DMS 273 (cell line): ENCODE measurements around the gene OR4C46.
"Not testable (repeated sequence)": the region's sequence is repeated elsewhere in the genome, so short reads cannot be mapped to it uniquely, and the experiment has no call there.

Source experiments
- DNase-seq: peaks from one replicate; lab custom pipeline; 2025; ENCODE audit not compliant: unreplicated experiment; lab: John Stamatoyannopoulos, UW

Gene OR4C46

DNA sequence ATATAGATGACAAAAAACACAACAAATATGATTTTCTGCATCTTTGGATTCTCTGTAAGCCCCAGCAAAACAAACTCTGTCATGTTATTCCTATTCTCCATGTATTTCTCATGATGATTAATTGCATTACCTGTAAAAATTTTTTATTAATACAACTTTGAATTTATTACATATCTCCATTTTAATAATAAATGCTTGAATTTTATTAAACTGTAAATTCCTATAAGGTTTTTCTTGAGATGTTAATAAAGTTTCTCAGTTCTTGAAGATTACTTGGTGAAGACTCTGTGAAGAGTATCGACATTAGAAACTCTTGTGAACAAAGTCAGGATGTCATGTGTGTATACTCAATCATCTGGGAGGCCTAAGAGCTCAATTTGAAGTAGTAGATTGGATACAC, at the start of gene OR4C46:
OR4C46 (minus strand) TSS at position 101 of the 400 bp plus-strand sequence; CDS start at position 101, 0 bp downstream.
- no peak for DNase-seq

DNA sequence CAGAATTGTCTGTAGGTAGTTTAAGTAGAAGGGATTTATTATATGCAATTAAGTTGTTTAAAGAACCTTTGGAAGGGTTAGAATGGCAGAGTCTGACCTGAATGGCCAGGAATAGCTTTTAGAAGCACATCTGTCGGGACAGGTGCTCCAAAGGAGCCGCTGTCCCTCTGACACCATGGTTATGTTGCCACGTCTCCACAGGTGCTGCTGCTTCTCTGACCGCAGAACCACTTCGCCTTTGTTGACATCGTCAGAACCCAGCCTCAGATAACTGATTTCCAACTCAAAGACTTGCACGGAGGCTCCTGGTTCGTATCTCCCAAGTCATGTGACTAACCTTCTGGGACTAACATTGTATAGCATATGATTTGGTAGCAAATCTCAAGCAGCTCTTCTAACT, 41.8 kb upstream of the OR4C46 start:
- not testable (repeated sequence) for DNase-seq

DNA sequence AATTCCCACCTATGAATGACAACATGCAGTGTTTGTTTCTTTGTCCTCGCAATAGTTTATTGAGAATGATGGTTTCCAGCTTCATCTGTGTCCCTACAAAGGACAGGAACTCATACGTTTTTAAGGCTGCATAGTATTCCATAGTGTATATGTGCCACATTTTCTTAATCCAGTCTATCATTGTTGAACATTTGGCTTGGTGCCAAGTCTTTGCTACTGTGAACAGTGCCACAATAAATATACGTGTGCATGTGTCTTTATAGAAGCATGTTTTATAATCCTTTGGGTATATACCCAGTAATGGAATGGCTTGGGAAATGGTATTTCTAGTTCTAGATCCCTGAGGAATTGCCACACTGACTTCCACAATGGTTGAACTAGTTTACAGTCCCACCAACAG, 42.4 kb downstream of the OR4C46 start:
- not testable (repeated sequence) for DNase-seq

DNA sequence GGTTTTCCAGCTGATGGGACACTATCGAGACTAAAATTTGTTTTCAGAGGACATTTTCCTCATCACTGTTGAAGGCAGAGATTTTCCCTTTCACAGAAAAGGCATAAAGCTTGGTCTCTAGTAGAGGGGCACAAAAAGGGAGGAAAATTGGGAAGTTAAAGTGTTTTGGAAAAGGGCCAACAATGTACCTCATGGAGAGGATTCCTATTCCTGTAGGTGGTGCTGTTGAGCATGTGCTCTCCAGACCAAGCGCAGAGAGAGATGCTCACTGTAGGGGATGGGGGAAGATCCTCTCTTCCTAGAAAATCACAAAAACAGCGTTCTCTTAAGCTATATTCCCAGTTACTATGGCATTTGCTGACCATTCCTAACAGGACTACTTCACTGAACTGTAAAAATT, 44.9 kb downstream of the OR4C46 start:
- peak; percentile 41 for DNase-seq

DNA sequence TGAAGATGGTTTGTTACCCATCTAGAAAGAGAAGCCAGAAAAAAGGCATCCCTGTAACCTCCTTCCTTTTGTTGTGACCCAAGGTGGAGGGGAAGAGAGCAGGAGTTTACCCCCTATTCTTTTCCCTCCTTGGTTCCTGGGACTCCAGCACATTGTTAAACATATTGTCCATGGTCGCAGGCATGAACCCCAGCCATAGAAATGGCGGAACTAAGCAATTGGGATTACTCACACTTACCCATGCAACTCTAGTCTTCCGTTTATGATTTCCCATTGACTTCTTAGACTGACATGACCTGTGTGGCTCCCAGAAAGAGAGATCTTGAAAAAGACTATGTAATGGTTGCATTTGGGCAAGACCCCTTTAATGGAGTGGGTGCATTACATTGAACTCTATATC, 45.4 kb downstream of the OR4C46 start:
- DNase-seq, result no peak
